ENCODE measurements around the gene DISC1. TPM values are rescaled to one million over a fixed set of nuclear protein-coding genes. Genes with fewer than 3 reads are reported as not detected.

DISC1 gene
- total RNA-seq, 2 experiments from 2014 or later = 4.8 to 5.0 TPM

DNA sequence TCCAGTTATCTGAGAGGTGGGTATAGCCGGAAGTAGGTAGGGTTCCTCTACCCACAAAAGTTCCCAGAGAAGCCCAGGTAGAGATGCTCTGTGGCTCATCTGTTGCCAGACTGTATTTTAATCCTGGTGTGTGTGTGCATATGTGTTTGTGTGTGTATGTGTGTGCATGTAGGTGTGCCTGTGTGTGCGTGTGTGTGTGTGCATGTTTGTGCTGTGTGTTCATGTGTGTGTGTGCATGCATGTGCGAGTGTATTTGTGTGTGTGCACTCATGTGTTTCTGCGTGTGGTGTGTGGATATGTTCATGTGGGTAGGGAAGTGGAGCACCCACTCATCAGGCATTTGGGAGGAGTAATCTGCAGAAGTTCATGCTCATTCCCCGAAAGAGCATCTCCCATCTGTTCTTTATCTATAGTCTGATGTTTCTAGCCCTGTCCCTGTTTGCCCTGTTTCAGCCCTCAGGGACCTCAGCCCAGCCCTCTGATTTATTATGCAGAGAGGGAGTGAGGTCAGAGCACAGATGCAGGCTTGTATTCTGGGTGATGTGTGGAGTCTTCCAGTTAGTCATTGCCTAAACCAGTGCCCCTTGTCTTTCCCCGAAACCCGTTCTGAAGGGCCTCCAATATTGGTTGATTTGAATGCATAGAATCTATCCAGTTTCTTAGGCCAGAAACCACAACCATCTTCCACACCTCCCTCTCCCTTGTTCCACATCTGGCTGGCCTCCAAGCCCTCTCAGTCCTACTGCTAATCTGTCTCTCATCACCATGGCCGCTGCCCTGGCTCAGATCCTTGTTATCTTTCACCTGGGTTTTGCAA is 69.1 kb downstream of the DISC1 start:
- intact Hi-C loops (cut with micrococcal nuclease) = no loop called here
- Mint-ChIP-seq H3K27me3 (ENCODE audit: low read depth) (no peaks in the 10 kb centered on the region), H3K4me1 (ENCODE audit: low read depth) (peaks cover 10% of the 10 kb centered on the region), H3K36me3 (ENCODE audit: low read depth) (peaks cover 18% of the 10 kb centered on the region), H3K4me3 (no peak overlapping the region), H3K27ac (no peak overlapping the region), H3K9me3 (no peaks in the 10 kb centered on the region)
- DNase-seq = no peak
- CTCF ChIA-PET = no interaction called here

DNA sequence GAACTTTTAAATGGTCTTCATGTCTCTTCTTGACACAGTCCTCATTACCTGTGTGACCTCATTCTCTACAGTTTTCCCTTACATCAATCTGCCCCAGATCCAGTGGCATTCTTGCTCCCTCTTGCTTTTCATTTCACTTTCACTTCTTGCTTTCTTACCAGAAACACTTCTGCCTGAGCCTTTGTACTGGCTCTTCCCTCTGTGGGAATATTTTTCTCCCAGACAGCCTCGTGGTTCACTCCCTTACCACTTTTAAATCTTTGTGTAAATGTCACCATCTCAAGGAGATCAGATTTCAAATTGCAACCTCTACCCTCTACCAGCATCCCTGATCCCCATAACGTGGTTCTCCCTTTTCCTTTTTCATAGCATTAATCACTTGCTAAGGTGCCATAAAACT is 73.2 kb downstream of the DISC1 start:
- Mint-ChIP-seq H3K9me3 (no peaks in the 10 kb centered on the region), H3K27me3 (ENCODE audit: low read depth) (no peaks in the 10 kb centered on the region), H3K27ac (peak overlapping the region; percentile 20), H3K4me3 (no peak overlapping the region), H3K4me1 (ENCODE audit: low read depth) (peaks cover 12% of the 10 kb centered on the region), H3K36me3 (ENCODE audit: low read depth) (peaks cover 22% of the 10 kb centered on the region)
- intact Hi-C loops (cut with micrococcal nuclease) = loop anchor here (2.0 kb wide), 1 partner anchor 73 kb away; the partner anchor contains the start of gene DISC1
- DNase-seq = no peak
- CTCF ChIA-PET = no interaction called here

DNA sequence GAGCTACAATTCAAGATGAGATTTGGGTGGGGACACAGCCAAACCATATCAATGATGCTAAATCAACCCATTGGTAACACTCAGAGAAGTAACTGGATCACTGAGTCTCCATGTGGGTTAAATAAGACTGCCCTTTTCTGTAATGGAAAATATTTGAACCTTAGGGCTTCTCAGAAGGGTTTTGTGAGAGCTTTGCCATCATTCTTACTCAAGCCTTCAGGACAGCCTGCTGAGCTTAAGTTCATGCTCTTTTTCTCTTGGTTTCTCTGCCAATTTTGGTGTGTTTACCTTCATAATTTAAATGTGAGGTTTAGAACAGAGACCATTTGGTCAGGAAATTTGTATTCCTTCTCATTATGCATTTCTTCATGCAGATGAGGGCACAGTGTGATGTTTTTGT is 74.7 kb downstream of the DISC1 start:
- H3K4me3 Mint-ChIP-seq = no peak overlapping the region
- H3K27me3 Mint-ChIP-seq (ENCODE audit: low read depth) = no peaks in the 10 kb centered on the region
- H3K36me3 Mint-ChIP-seq (ENCODE audit: low read depth) = peaks cover 15% of the 10 kb centered on the region
- no peak overlapping the region for H3K27ac Mint-ChIP-seq
- CTCF ChIA-PET = no interaction called here
- DNase-seq = no peak
- intact Hi-C loops (cut with micrococcal nuclease) = no loop called here
- peaks cover 12% of the 10 kb centered on the region for H3K4me1 Mint-ChIP-seq (ENCODE audit: low read depth)
- no peaks in the 10 kb centered on the region for H3K9me3 Mint-ChIP-seq

DNA sequence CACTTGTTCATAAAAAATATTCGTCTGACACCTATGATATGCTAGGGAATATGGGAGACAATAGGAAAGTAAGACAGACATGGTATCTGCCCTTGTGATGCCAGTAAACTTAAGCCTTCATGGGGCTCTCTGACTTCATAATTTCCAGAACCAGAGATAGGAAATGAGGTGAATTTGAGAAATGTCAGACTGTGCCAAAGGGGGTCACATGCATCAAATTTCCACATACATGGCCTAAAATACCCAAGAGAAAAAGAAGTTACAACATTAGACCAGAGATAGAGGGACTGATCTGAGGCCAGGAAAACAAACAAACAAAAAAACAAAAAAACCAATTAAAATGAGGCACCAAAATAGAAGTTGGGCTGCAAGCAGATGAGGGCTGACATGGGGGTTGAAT is 75.7 kb downstream of the DISC1 start:
- CTCF ChIA-PET = no interaction called here
- H3K9me3 Mint-ChIP-seq = no peaks in the 10 kb centered on the region
- intact Hi-C loops (cut with micrococcal nuclease) = no loop called here
- peaks cover 15% of the 10 kb centered on the region for H3K36me3 Mint-ChIP-seq (ENCODE audit: low read depth)
- H3K27me3 Mint-ChIP-seq (ENCODE audit: low read depth) = no peaks in the 10 kb centered on the region
- no peak overlapping the region for H3K27ac Mint-ChIP-seq
- H3K4me1 Mint-ChIP-seq (ENCODE audit: low read depth) = peaks cover 12% of the 10 kb centered on the region
- DNase-seq = no peak
- no peak overlapping the region for H3K4me3 Mint-ChIP-seq

DNA sequence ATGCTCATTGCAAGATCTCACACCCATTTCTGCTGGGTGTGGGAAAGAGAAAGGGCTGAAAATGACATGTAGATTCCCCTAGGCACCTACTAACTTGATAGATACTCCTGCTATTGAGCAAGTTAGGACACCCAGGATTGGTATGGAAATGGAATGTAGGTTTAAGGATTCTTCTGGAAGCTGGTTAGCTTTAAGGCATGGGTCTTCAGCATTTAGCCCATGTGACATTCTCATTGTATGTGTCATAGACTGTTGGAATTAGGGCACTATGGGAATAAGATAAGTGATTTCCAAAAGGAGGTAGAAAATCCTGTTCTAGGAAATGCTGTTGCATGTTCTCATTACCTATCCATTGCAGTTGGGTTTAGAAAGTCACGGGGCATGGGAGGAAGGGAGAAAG is 76.2 kb downstream of the DISC1 start:
- intact Hi-C loops (cut with micrococcal nuclease) = no loop called here
- CTCF ChIA-PET = no interaction called here
- Mint-ChIP-seq H3K36me3 (ENCODE audit: low read depth) (peaks cover 15% of the 10 kb centered on the region), H3K27me3 (ENCODE audit: low read depth) (no peaks in the 10 kb centered on the region), H3K27ac (no peak overlapping the region), H3K4me1 (ENCODE audit: low read depth) (peaks cover 12% of the 10 kb centered on the region), H3K9me3 (no peaks in the 10 kb centered on the region), H3K4me3 (no peak overlapping the region)
- no peak for DNase-seq

DNA sequence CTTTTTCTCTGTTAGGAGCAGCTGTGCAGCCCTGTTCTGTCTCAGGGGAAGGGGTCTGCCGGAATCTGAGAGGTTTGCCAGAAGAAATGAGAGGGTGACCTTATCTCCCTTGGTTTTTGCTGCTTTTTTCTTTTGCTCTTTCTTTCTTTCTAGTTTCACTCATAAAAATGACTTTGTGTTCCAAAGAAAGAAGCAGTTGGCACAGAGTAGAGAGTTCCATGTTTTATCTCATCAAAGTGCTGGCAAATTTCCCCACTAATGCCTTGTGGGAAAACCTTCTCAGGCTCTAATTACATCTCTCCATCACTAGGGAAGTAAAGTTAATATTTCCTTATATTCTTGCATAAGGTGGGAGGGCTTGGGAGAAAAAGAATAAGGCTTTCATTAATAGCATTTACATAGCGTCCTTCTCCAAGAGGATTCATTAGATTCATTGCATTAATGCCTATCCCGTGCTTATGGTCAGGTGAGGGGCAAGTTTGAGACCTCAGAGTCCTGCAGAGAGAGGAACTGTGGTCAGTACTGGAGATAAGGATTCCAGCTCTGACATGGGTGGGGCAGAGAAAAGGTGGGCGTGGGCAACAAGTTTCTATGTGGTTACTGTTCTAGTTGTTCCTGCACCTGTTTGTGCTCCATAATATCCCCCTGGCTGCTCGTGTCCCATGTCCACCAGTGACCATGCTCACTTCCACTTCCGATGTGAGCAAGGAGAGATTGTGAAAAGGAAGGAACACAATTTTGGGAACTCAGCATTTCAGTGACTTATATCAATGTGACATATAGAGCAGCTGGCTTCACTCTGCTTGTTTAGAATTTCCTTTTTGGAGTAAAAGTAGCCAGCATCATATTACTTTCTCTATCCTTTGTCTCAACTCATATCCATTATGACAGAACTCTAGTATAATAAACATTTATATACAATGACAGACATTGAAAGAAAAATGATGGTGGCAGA is 79.5 kb downstream of the DISC1 start:
- CTCF ChIA-PET = no interaction called here
- no peak overlapping the region for H3K27ac Mint-ChIP-seq
- H3K9me3 Mint-ChIP-seq = no peaks in the 10 kb centered on the region
- H3K4me1 Mint-ChIP-seq (ENCODE audit: low read depth) = no peaks in the 10 kb centered on the region
- no peak overlapping the region for H3K4me3 Mint-ChIP-seq
- no peaks in the 10 kb centered on the region for H3K27me3 Mint-ChIP-seq (ENCODE audit: low read depth)
- intact Hi-C loops (cut with micrococcal nuclease) = no loop called here
- H3K36me3 Mint-ChIP-seq (ENCODE audit: low read depth) = peaks cover 14% of the 10 kb centered on the region
- DNase-seq = no peak

DNA sequence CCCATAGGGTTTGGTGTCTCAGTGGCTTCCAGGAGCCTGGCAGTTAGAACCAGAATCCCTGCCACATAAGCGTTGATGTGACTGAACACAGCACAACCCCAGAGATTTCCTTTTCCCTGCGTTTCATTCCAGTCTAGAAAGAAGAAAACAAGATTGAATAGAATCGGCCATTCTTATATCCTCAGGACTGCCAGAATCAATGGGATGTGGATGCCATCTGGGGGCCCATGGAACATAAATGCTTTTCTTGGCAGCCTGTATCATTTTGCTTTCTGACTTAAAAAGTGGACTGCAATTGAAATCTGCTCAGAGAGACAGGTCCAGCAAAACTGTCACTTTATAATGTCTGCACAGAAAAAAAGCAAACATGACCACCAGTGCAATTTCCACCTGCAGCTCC is 80.3 kb downstream of the DISC1 start:
- Mint-ChIP-seq H3K36me3 (ENCODE audit: low read depth) (peaks cover 17% of the 10 kb centered on the region), H3K9me3 (no peaks in the 10 kb centered on the region), H3K4me1 (ENCODE audit: low read depth) (no peaks in the 10 kb centered on the region), H3K27ac (no peak overlapping the region), H3K4me3 (no peak overlapping the region), H3K27me3 (ENCODE audit: low read depth) (no peaks in the 10 kb centered on the region)
- intact Hi-C loops (cut with micrococcal nuclease) = no loop called here
- CTCF ChIA-PET = no interaction called here
- DNase-seq = no peak

DNA sequence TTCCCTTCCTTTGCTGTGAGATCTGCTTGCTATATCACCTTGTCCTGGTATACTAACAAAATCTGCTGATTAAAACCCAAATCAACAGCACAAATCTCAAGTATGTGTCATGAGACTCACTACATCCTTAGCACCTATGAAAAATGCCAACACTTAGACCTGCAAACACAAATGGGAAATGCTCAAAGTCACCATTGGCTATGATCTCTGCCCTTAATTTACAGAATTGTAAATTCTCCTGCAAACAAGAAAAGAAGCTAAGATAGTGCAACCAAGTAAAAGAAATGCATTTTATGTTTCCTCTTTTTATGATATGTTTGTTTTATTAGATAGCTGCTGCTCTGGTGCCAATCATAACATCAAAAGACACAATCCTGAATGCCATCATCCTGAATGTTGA is 80.8 kb downstream of the DISC1 start:
- H3K4me1 Mint-ChIP-seq (ENCODE audit: low read depth) = no peaks in the 10 kb centered on the region
- H3K4me3 Mint-ChIP-seq = no peak overlapping the region
- H3K27me3 Mint-ChIP-seq (ENCODE audit: low read depth) = no peaks in the 10 kb centered on the region
- CTCF ChIA-PET = no interaction called here
- intact Hi-C loops (cut with micrococcal nuclease) = no loop called here
- peaks cover 17% of the 10 kb centered on the region for H3K36me3 Mint-ChIP-seq (ENCODE audit: low read depth)
- no peak for DNase-seq
- H3K27ac Mint-ChIP-seq = no peak overlapping the region
- no peaks in the 10 kb centered on the region for H3K9me3 Mint-ChIP-seq

DNA sequence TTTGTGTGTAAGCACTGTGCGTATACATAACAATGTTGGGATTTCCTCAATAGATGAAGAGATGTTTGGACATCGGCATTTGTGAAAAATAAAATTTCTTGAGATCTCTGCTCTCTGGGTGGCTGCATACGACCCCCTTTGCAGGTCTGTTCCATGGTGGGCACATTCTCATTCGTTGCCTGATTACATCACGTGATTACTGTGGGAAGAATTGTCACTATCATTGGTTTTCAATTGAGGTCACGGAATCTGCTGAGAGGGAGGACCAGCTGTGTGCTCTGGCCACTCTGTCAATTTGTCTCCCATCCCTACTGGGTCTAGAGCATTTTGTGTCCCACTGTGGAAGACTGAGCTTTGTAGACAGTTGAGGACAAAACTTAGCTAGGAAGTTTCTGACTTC is 81.8 kb downstream of the DISC1 start:
- DNase-seq = no peak
- CTCF ChIA-PET = interaction anchor here (1.3 kb wide), 1 partner anchor 48 kb away, joined by 3 read pairs; no protein-coding TSS in a partner anchor
- intact Hi-C loops (cut with micrococcal nuclease) = no loop called here
- Mint-ChIP-seq H3K27me3 (ENCODE audit: low read depth) (no peaks in the 10 kb centered on the region), H3K4me1 (ENCODE audit: low read depth) (no peaks in the 10 kb centered on the region), H3K36me3 (ENCODE audit: low read depth) (peaks cover 19% of the 10 kb centered on the region), H3K4me3 (no peak overlapping the region), H3K9me3 (peaks cover 7% of the 10 kb centered on the region), H3K27ac (no peak overlapping the region)

DNA sequence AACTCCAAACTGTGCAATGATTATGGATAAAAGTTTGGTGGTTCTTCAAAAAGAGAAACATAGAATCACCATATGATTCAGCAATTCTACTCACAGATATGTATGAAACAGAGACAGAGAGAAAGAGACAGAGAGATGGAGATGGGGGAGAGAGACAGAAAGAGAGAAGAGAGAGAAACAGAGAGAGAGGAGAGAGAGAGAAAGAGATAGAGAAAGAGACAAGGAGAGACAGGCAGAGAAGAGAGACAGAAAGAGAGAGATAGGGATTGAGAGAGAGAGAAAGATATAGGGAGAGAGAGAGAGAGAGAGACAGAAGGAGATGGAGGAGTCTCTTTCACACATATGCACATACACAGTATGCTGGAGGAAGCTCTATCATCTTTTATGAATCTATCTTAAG is 87.8 kb downstream of the DISC1 start:
- CTCF ChIA-PET = no interaction called here
- no peaks in the 10 kb centered on the region for H3K27me3 Mint-ChIP-seq (ENCODE audit: low read depth)
- H3K4me3 Mint-ChIP-seq = no peak overlapping the region
- H3K4me1 Mint-ChIP-seq (ENCODE audit: low read depth) = no peaks in the 10 kb centered on the region
- peaks cover 8% of the 10 kb centered on the region for H3K9me3 Mint-ChIP-seq
- peaks cover 20% of the 10 kb centered on the region for H3K36me3 Mint-ChIP-seq (ENCODE audit: low read depth)
- intact Hi-C loops (cut with micrococcal nuclease) = no loop called here
- H3K27ac Mint-ChIP-seq = no peak overlapping the region
- no peak for DNase-seq

DNA sequence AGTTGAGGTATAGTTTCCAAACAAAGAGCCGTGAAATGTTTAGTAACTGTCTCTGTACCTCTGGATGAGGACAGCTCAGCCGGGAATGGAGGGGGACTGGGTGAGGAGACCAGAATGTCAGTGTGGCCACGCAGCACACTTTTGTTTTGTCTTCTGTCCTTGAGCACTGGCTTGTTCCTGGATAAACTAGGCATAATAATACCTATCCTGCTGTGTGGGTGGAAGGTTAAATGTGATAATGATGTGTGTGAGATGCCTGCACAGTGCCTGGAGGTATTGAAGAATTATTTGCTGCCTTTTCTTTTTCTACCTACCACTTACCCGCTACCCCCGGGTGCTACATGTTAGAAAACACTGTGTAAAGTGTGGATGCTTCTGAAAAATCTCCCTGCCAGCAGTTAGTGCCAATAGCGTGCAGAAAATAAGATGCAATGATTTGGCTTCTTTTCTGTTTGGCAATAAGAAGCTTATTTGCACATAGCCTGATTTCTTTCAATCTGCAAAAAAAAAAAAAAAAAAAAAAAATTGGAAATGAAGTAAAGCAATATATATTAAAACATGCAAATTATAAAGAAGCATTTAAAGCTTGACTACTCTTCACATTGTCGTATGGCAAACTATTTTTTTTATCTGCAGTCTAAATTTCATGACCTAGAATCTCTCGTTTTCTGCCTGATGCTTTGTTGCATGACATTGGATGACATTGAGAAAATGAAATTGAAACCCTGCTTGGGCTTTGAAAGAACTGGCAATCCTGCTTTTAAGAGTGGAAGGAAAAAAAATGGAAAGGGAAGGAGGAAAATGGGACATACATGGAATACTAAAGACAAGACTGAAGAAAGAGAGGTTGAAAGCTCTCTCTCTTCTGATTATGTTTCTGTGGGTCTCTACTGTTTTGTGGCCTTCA is 89.5 kb downstream of the DISC1 start:
- Mint-ChIP-seq H3K4me1 (ENCODE audit: low read depth) (no peaks in the 10 kb centered on the region), H3K4me3 (no peak overlapping the region), H3K27me3 (ENCODE audit: low read depth) (no peaks in the 10 kb centered on the region), H3K36me3 (ENCODE audit: low read depth) (peaks cover 12% of the 10 kb centered on the region), H3K27ac (no peak overlapping the region), H3K9me3 (peaks cover 8% of the 10 kb centered on the region)
- CTCF ChIA-PET = no interaction called here
- intact Hi-C loops (cut with micrococcal nuclease) = no loop called here
- no peak for DNase-seq

DNA sequence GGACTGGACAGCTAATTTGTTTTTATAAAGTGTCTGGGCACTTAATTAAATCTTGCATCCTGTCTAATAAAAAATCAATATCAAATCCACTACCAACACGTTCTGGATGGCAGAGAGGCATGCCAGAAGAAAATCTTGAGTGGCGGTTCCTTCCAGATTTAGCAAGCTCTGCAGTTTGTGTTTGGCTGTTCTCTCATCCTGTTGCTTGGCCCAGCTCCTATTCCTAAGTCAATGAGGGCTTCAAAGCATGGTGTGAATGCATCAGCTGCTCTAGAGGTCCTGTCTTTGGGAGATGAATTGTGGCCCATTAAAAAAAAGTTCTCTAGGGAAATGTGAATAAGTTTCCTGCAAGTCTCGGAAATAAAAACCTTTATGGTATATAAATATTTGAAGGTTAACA is 90.3 kb downstream of the DISC1 start:
- Mint-ChIP-seq H3K4me3 (no peak overlapping the region), H3K9me3 (peaks cover 8% of the 10 kb centered on the region), H3K36me3 (ENCODE audit: low read depth) (peaks cover 9% of the 10 kb centered on the region), H3K27me3 (ENCODE audit: low read depth) (no peaks in the 10 kb centered on the region), H3K4me1 (ENCODE audit: low read depth) (no peaks in the 10 kb centered on the region), H3K27ac (no peak overlapping the region)
- intact Hi-C loops (cut with micrococcal nuclease) = no loop called here
- CTCF ChIA-PET = no interaction called here
- DNase-seq = no peak
